Retina (tissue), 1 donor: Measurements from ENCODE around the gene LRRTM4.

Source experiments
- DNase-seq: peaks from one replicate; pipeline ENCODE4 v3.0.0-alpha.2; 2016

The LRRTM4 gene

GRCh38 chr2:77469106-77469505 lies 53.1 kb downstream of the LRRTM4 start:
- no peak for DNase-seq

DNA sequence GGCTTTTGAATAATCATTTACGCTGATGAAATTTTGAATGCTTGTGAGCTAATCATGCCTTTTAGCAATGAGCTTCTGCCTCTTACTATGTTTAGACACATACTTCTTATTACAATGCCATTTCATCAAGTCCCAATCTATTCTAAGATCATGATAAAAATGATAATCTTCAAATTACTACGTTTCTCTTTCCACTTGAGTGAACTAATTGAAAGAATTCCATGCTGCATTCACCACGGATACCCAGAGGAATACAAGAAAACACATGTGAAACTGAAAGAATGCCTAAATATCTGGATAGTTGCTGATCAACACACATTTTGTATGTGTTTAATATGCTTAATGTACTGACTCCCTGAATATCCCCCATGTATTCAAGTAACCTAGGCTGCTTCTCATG lies 62.3 kb downstream of the LRRTM4 start:
- DNase-seq, result no peak

DNA sequence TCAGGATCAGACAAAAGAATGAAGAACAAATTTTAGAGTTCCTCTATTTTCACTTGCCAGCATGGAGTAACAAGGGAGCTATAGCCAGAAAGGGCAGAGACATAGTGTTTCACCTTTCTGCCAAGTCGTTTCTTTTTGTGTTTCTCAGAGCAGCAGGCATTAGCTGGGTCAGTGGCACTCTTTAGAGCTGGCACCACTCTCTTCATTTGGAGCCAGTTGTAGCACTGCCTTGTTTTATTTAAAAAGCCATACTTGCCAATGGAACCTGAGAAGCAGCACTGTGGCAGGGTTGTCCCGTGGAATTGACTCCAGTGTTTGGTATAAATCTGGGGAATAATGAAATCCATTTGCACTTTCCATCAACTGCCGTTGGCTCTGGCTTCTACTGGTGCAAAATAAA lies 64.0 kb downstream of the LRRTM4 start:
- DNase-seq, result no peak

GRCh38 chr2:77457665-77458064 lies 64.5 kb downstream of the LRRTM4 start:
- no peak for DNase-seq

- DNase-seq, result no peak
These were observed 79.1 kb downstream of the LRRTM4 start for GRCh38 chr2:77443076-77443475.

GRCh38 chr2:77434880-77435279 lies 87.3 kb downstream of the LRRTM4 start:
- no peak for DNase-seq

- no peak for DNase-seq
These were observed 93.2 kb downstream of the LRRTM4 start for GRCh38 chr2:77428946-77429345.

- no peak for DNase-seq
These were observed 100.2 kb downstream of the LRRTM4 start for GRCh38 chr2:77421971-77422370.

DNA sequence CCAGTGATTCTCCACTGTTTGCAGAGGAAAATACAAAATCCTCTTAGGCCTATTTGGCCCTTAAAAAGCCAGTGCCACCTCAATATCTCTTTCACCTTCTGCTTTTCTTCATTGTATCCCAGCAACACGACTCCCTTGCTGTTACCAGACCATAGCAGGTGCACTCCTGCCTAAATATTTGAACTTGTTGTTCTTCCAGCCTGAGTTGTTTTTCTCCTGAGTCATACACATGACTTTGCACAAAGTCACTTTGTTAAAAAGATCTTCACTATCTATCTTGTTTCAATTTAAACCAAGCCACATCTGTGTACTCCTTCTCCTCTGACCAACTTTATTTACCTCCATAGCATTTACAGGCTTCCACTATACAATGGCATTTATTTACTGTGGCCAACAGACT lies 103.6 kb downstream of the LRRTM4 start:
- DNase-seq, result no peak

DNA sequence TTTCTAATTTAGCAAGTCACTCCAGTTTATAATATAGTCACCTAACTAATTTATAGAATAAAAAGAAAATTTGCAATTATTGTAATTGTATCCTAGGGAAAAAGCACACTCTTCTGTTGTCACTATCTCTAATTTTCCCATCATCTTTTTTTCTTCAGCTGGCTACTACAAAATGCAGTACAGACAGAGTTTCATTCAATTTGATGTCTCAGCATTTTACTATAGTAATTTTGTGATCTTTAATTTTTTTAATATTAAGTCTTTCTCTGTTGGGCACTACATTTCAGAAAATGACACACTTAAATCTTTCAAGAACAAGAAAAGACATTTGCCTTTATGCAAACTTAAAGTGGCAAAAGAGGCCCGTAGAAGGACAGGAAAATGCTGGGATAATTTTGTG lies 118.0 kb downstream of the LRRTM4 start:
- no peak for DNase-seq

GRCh38 chr2:77398970-77399600 lies 123.1 kb downstream of the LRRTM4 start:
- no peak for DNase-seq

DNA sequence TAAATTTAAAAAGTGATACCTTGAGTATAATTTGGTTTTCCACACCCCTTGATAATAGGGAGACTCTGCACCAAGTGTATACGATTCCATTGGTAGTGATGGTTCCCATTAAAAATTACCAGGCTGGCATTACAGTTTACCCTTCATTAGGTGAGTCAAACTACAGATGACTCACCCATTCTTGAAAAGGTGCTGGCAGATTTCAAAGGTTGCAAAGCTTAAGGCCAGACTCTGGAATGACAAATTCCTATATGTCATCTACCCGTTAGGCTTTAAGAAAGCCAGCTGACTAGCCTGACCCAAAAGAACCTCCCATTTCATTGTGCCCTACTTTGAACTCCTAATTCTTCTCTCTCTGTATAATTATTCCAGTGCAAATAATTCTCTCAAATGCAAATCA lies 124.4 kb downstream of the LRRTM4 start:
- no peak for DNase-seq

DNA sequence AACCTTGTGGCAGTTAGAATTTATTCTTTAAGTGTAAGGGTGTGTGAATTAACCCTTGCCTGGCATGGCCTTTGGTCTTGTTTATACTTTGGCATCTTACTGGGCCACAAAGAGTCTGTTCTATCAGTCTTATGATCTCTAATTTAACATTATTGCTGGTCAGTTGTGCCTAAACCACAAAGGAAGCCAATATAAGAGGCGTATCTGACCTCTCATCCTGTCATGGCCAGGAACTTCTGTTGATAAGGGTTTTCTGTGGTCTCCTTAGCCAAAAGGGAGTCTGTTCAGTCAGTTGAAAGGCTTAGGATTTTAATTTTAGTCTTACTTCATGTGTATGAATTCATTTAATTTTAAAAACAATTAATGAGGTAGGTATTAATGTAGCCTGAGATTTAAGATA lies 127.2 kb downstream of the LRRTM4 start:
- no peak for DNase-seq

- DNase-seq, result no peak
These were observed 131.1 kb downstream of the LRRTM4 start for GRCh38 chr2:77391119-77391518.

DNA sequence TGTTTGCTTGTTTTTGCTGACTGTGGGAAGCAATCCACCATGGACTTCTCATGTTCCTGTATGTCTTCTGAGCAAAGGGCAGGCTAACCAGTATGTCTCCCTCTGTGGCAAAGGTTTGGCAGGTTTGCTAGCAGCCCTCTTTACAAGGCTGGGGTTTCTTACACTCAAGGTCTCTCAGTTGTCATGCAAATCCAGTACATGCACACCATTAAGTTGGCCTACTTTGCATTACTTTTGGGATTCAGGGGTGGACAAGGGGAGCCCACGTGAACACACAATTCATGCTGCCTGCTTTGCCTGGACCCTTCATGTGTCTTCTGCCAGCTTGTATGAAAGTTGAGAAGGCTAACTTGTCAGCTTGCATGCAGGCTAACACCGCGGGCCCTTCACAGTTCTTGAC lies 134.9 kb downstream of the LRRTM4 start:
- DNase-seq, result no peak

GRCh38 chr2:77372636-77373035 lies 149.5 kb downstream of the LRRTM4 start:
- no peak for DNase-seq

- no peak for DNase-seq
These were observed 151.7 kb downstream of the LRRTM4 start for GRCh38 chr2:77370511-77370910.

- no peak for DNase-seq
These were observed 158.9 kb downstream of the LRRTM4 start for GRCh38 chr2:77363277-77363676.

DNA sequence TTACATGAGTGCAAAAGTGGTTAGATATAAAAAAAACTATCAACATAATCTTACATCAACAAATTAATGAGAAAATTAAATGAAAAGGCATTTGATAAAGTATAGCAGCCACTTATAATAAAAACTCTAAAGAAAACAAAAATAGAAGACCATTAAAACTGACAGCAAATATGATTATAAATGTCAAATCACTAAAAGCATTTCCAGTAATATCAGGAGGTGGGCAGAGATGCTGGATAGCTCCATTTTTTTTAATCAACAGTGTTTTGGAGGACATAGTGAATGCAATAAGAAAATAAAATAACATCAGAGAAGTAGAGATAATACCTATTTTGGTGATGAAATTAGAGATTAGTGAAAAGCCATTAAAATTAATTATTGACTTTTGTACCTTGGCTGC lies 173.4 kb downstream of the LRRTM4 start:
- no peak for DNase-seq

GRCh38 chr2:77336013-77336412 lies 186.2 kb downstream of the LRRTM4 start:
- DNase-seq, result no peak

DNA sequence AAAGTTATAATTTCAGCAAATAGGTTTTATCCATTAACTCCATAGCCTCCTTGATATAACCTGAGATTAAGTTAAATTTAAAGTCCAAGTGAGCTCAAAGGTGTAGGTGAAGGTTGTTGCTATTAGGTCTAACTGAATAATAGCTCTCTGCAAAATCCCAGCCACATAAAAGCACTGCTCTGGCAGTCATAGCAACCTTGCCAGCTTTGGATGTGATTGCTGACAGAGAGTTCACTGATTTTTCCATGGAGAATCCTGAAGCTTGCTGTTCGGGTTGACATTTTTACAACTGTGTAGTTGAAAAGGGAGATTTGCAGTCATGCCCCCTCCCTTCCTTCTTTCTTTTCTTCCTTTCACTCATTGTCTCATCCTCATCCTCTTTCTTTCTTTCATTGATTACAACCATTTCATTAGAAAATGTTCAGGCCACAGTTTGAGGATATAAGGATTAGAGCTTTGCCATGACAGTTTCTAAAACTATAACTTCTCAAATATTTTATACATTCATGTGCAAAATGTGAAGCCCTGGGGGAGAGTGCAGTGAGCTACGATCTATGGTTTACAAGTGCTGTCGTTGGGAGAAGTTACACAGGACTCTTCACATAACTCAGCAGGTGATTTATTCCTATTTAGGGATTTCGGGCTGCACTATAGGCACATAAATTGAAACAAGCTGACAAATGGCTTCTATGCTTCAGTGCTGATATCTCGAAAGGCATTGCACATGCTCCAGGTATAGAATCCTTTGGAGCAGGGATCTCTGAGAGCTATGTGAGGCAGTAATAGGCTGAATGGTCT lies 193.8 kb downstream of the LRRTM4 start:
- DNase-seq, result no peak

GRCh38 chr2:77325395-77325794 lies 196.8 kb downstream of the LRRTM4 start:
- no peak for DNase-seq

DNA sequence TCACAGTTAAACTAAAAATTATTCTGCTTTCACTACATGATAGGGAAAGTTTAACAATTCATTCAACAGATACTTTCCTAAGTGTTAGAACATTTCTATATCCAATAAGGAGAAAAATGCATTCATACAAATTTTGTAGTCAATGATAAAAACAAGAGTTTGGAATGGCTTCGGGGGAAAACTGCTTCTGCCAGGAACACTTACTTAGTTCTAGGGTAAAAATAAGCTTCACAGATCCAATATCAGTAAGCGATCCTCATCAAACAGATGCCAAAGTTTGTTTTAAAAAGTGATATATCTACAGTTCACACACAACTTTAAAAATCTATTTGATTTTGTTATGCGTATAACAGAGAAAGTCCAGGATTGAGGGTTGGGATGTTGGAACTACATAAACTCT lies 199.7 kb downstream of the LRRTM4 start:
- no peak for DNase-seq

GRCh38 chr2:77314721-77315120 lies 207.5 kb downstream of the LRRTM4 start:
- DNase-seq, result no peak

DNA sequence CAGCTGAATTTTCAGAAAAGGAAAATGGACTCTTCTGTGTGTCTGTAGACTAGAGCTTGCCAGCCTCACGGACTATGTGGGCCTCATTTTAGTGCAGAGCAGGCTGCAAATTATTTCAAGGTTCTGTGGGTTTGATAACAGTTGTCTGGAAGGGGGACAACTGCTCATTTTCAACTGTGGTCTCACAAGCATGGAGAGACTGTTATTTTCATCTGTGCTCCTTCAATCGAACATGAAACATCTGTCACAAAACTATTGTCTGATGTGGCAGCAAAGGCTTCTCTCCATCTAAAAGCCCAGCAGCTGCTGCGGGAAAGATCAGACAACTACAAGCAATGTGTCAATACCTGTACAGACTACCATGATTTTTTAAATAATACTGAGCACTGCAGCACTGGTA lies 211.8 kb downstream of the LRRTM4 start:
- peak; percentile 4 for DNase-seq
